K562 (cell line): Measurements from ENCODE around the gene UBXN2A. TPM values are rescaled to one million over a fixed set of nuclear protein-coding genes. Genes with fewer than 3 reads are reported as not detected.

Source experiments
- ATAC-seq: fragments of 200-7000 bp; cut with Tn5 transposase; 3 replicates; pipeline ENCODE4 v1.9.1; 2020; ENCODE audit warnings: moderate library complexity
- BruUV-seq: library from RNA; stranded (reverse); fragments of 400-500 nt; replicated peaks from 2 replicates; lab custom pipeline; 2021; lab: Mats Ljungman, UMichigan
- CTCF ChIA-PET: fragments of 300-600 bp; formaldehyde crosslinking; extraction: SDS; loops from one replicate; lab custom pipeline; 2021; ENCODE audit warnings: low intra/inter-chr PET ratio; lab: Yijun Ruan, JAX
- POLR2A ChIA-PET: fragments of 300-600, 350-650 bp; sonication (Branson Sonifier 250); formaldehyde crosslinking; extraction: SDS; loops from one replicate; lab custom pipeline; 2021; ENCODE audit warnings: antibody characterized with exemption, inconsistent platforms; lab: Yijun Ruan, JAX
- DNase-seq, 4 experiments: peaks; one replicate each; pipeline versions ENCODE4 v3.0.0 to v3.0.0-alpha.2; 2011 to 2018; ENCODE audit warnings: low spot score in 3 of 4, mixed read lengths in 3 of 4; ENCODE audit errors: extremely low read depth in 1 of 4
- FAIRE-seq: peaks from 2 replicates; lab custom pipeline; 2011; peaks lifted over from hg19 to GRCh38; lab: Jason Lieb, UNC
- H2AFZ ChIP-seq: 2 replicates; pipeline ENCODE4 v1.6.0; 2011; ENCODE audit warnings: low read depth, low read length, control low read depth, inconsistent platforms
- H3K27ac ChIP-seq: fragments of 200-600 bp; 3 replicates; pipeline ENCODE4 v1.8.0; 2011; ENCODE audit warnings: low read depth, mild to moderate bottlenecking, control low read depth, inconsistent platforms, low read length, moderate library complexity, mixed read lengths; ENCODE audit errors: extremely low read depth
- H3K27me3 ChIP-seq, 2 experiments: fragments of 300-600 bp in 1 of 2; 2 replicates in 1 of 2; 3 replicates in 1 of 2; pipeline versions ENCODE4 v1.6.0 to v1.8.0; 2011; ENCODE audit warnings: inconsistent platforms in 2 of 2, low read length in 2 of 2, mild to moderate bottlenecking in 1 of 2, mixed read lengths in 1 of 2, moderate library complexity in 1 of 2; ENCODE audit not compliant: control insufficient read depth in 2 of 2, insufficient read depth in 2 of 2
- H3K36me3 ChIP-seq: fragments of 300-600 bp; 3 replicates; pipeline ENCODE4 v1.8.0; 2011; ENCODE audit warnings: mild to moderate bottlenecking, low read length, inconsistent platforms; ENCODE audit not compliant: control insufficient read depth, insufficient read depth
- H3K4me1 ChIP-seq, 2 experiments: fragments of 200-600 bp in 1 of 2; replicated peaks in 1 of 2; 2 replicates in 1 of 2; 3 replicates in 1 of 2; pipeline versions ENCODE4 v1.5.1 to v1.8.0; 2011; ENCODE audit warnings: inconsistent platforms in 2 of 2, low read length in 2 of 2, mild to moderate bottlenecking in 1 of 2, mixed read lengths in 1 of 2, moderate library complexity in 1 of 2; ENCODE audit not compliant: control insufficient read depth in 2 of 2, insufficient read depth in 2 of 2
- H3K4me2 ChIP-seq: 2 replicates; pipeline ENCODE4 v1.6.1; 2011; ENCODE audit warnings: low read length, control low read depth, inconsistent platforms, mixed read lengths; ENCODE audit not compliant: insufficient read depth
- H3K4me3 ChIP-seq: fragments of 200-600 bp; sonication (generic), shearing (Covaris generic); 2 replicates; pipeline ENCODE4 v1.5.1; 2016; ENCODE audit warnings: control low read depth, inconsistent platforms
- H3K79me2 ChIP-seq: fragments of 200-600 bp; 3 replicates; pipeline ENCODE4 v1.8.0; 2011; ENCODE audit warnings: low read length, inconsistent platforms; ENCODE audit not compliant: control insufficient read depth, insufficient read depth
- H3K9ac ChIP-seq, 2 experiments: 2 replicates each; pipeline versions ENCODE4 v1.6.0 to v1.6.1; 2011; ENCODE audit warnings: low read depth in 2 of 2, low read length in 2 of 2, control low read depth in 1 of 2, inconsistent platforms in 1 of 2, mild to moderate bottlenecking in 1 of 2, mixed read lengths in 1 of 2; ENCODE audit not compliant: insufficient read depth in 1 of 2
- H3K9me1 ChIP-seq: one replicate; pipeline ENCODE4 v1.6.0; 2011; ENCODE audit warnings: inconsistent platforms, mild to moderate bottlenecking, low read length, moderate library complexity; ENCODE audit not compliant: control insufficient read depth, insufficient read depth
- H3K9me3 ChIP-seq: replicated peaks from 2 replicates; pipeline ENCODE4 v1.5.1; 2011; ENCODE audit warnings: low read depth, low read length, inconsistent platforms; ENCODE audit not compliant: control insufficient read depth, insufficient read depth
- H4K20me1 ChIP-seq: replicated peaks from 2 replicates; pipeline ENCODE4 v1.6.1; 2011; ENCODE audit warnings: low read length, inconsistent platforms, mixed read lengths; ENCODE audit not compliant: control insufficient read depth, insufficient read depth
- KLF16 ChIP-seq: IDR thresholded peaks from 2 replicates; pipeline ENCODE4 v1.6.1; 2016; ENCODE audit warnings: antibody characterized with exemption
- POLR2A ChIP-seq: fragments of 450-650 bp; conservative IDR thresholded peaks from 2 replicates; pipeline ENCODE4 v1.6.1; 2016
- POLR2AphosphoS5 ChIP-seq: IDR thresholded peaks from 2 replicates; pipeline ENCODE4 v1.6.1; 2011; ENCODE audit warnings: mild to moderate bottlenecking, low read depth, low read length, moderate library complexity; ENCODE audit not compliant: control insufficient read depth, insufficient read depth
- RAD51 ChIP-seq: fragments of 450-650 bp; IDR thresholded peaks from 2 replicates; pipeline ENCODE4 v1.7.1; 2016; ENCODE audit warnings: low read depth, mild to moderate bottlenecking, borderline replicate concordance
- TFE3 ChIP-seq: fragments of 450-650 bp; formaldehyde crosslinking; IDR thresholded peaks from 2 replicates; pipeline ENCODE4 v1.4.0; 2020; ENCODE audit warnings: mild to moderate bottlenecking, mixed read lengths
- ZBTB33 ChIP-seq: sonication (generic); formaldehyde crosslinking; IDR thresholded peaks from 2 replicates; pipeline ENCODE4 v1.8.1; 2023; ENCODE audit warnings: mild to moderate bottlenecking, missing genetic modification reagents
- ZBTB7A ChIP-seq: IDR thresholded peaks from 2 replicates; pipeline ENCODE4 v1.6.1; 2011; ENCODE audit warnings: low read depth, mild to moderate bottlenecking, low read length, moderate library complexity, borderline replicate concordance; ENCODE audit not compliant: control insufficient read depth
- WGBS: fragments of 100-300 bp; shearing (Covaris generic); methylation state at CpG from one replicate; pipeline ENCODE4 v1.1.6; 2016; ENCODE audit warnings: low coverage, mixed read lengths; ENCODE audit not compliant: insufficient coverage; ENCODE audit errors: missing lambda C conversion rate; 5-methylcytosine and 5-hydroxymethylcytosine counted together
- in situ Hi-C: fragments of 300-500 bp; cut with MboI; formaldehyde crosslinking; loops from 4 replicates; pipeline ENCODE4 v1.15.0; 2018; ENCODE audit warnings: inconsistent platforms, mixed read lengths
- intact Hi-C: fragments of 100-400 bp; cut with micrococcal nuclease; formaldehyde crosslinking; loops from 2 replicates; pipeline ENCODE4 v1.14.2; 2022
- polyA plus RNA-seq, 8 experiments: library from polyadenylated mRNA; depleted of rRNA in 4 of 8; stranded (reverse) in 5 of 8; unstranded in 3 of 8; fragments of >200 nt; fragmentation: Nextera tagmentation in 2 of 8; fragmentation: Illumina TruSeq in 1 of 8; extraction: Ambion mirVana in 2 of 8; extraction: Trizol in 1 of 8; gene quantifications; 2 replicates each; pipeline versions ENCODE4 v1.2.1 to v1.2.3, GENCODE V29; 2011 to 2014; ENCODE audit warnings: inconsistent platforms in 1 of 8, missing spikeins in 1 of 8
- total RNA-seq, 7 experiments: library from RNA; depleted of rRNA in 6 of 7; stranded (reverse); fragments of >200 nt in 6 of 7; fragmentation: Illumina TruSeq in 2 of 7; extraction: Trizol in 2 of 7; gene quantifications; 2 replicates each; pipeline versions ENCODE4 v1.2.1 to v1.2.3, GENCODE V29; 2011 to 2021; ENCODE audit warnings: low replicate concordance in 1 of 7
- TF ChIP-seq, protein P1 (sequence below): fragments of 450-650 bp; IDR thresholded peaks from 2 replicates; pipeline ENCODE4 v1.6.1; 2016
- TF ChIP-seq, protein P2 (sequence below): fragments of 150-350 bp; IDR thresholded peaks from 2 replicates; pipeline ENCODE4 v1.6.1; 2014; ENCODE audit warnings: low read depth, mild to moderate bottlenecking, low read length, borderline replicate concordance
- TF ChIP-seq, protein P3 (sequence below): sonication (generic); formaldehyde crosslinking; IDR thresholded peaks from 2 replicates; pipeline ENCODE4 v1.5.0; 2020; ENCODE audit warnings: missing genetic modification reagents

The UBXN2A gene
- total and polyA plus RNA-seq, 9 of the 15 experiments (the other 6 are each of a cell fraction or from before 2014, with no cell fraction given) = 3.4 to 25.6 (median 16.0) TPM

DNA sequence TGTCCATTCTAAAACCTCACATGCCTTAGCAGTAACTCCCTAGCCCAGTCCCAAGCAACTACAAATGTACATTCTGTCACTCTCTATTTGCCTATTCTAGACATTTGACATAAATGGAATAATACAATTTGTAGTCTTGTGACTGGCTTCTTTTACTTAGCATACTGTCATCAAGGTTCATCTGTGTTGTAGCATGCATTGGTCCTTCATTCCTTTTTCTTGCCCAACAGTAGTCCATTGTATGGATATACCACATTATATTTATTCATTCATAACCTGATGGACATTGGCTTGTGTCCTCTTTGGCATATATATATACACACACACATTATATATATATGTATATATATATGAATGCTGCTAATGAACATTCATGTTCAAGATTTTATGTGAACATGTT, 67.4 kb downstream of the UBXN2A start (continued):
- TF ChIP-seq POLR2AphosphoS5 = no peak

DNA sequence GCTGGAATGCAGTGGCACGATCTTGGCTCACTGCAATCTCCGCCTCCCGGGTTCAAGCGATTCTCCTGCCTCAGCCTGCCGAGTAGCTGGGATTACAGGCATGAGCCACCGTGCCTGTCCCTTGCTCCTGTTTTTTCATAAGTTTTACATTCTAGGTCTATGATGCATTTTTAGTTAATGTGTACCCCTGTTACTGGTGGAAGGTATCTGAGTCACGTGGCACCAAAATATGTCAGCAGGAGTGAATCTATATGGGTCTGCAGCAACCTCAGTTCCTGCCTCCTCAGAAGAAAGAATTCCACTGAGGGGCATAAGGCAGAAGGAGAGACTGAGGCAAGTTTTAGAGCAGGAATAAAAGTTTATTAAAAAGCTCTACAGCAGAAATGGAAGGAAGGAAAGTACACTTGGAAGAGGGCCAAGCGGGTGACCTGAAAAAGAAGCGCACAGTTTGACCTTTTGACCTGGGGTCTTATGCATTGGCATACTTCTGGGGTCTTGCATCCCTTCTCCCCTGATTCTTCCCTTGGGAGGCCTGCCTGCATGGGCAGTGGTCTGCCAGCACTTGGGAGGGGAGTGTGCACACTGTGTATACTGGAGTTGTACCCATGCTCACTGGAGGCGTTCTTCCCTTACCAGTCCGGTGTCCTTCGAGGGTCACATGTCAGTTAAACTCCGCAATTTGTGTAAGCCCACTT, 68.6 kb downstream of the UBXN2A start:
- Histone ChIP-seq H2AFZ (peak overlapping the region; percentile 85), H3K4me1 (peaks cover 34 to 43% of the 10 kb centered on the region in 2 experiments), H3K4me3 (no peak overlapping the region), H3K4me2 (peak overlapping the region; percentile 93), H3K79me2 (peaks cover 42% of the 10 kb centered on the region), H3K27ac (peak overlapping the region; percentile 99), H4K20me1 (no peaks in the 10 kb centered on the region), H3K27me3 (no peaks in the 10 kb centered on the region), H3K9ac (peak overlapping the region; percentile 95 to 97; a peak in 3 of 4 replicates), H3K36me3 (peaks cover 13% of the 10 kb centered on the region; the same call in 2 of the 3 replicates), H3K9me3 (no peaks in the 10 kb centered on the region), H3K9me1 (no peaks in the 10 kb centered on the region)
- no TSS peak for BruUV-seq
- 44% methylated on average over 13 of the region's 13 CpGs for WGBS
- in situ Hi-C loops = no loop called here
- DNase-seq = no peak
- intact Hi-C loops = no loop called here
- no peak for ATAC-seq
- POLR2A ChIA-PET = interaction anchor here (0.7 to 3.2 kb wide), 9 partner anchors 12 to 343 kb away, joined by 3 to 14 read pairs (median 3); partner anchors contain the start of gene ATAD2B
- FAIRE-seq = no peak
- CTCF ChIA-PET = no interaction called here
- TF ChIP-seq, protein P1, sequence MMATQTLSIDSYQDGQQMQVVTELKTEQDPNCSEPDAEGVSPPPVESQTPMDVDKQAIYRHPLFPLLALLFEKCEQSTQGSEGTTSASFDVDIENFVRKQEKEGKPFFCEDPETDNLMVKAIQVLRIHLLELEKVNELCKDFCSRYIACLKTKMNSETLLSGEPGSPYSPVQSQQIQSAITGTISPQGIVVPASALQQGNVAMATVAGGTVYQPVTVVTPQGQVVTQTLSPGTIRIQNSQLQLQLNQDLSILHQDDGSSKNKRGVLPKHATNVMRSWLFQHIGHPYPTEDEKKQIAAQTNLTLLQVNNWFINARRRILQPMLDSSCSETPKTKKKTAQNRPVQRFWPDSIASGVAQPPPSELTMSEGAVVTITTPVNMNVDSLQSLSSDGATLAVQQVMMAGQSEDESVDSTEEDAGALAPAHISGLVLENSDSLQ = no peak; the same call in 1 of the 2 replicates
- TF ChIP-seq ZBTB33 (CRISPR knock-in tag) = peak; percentile 92
- TF ChIP-seq, protein P2, sequence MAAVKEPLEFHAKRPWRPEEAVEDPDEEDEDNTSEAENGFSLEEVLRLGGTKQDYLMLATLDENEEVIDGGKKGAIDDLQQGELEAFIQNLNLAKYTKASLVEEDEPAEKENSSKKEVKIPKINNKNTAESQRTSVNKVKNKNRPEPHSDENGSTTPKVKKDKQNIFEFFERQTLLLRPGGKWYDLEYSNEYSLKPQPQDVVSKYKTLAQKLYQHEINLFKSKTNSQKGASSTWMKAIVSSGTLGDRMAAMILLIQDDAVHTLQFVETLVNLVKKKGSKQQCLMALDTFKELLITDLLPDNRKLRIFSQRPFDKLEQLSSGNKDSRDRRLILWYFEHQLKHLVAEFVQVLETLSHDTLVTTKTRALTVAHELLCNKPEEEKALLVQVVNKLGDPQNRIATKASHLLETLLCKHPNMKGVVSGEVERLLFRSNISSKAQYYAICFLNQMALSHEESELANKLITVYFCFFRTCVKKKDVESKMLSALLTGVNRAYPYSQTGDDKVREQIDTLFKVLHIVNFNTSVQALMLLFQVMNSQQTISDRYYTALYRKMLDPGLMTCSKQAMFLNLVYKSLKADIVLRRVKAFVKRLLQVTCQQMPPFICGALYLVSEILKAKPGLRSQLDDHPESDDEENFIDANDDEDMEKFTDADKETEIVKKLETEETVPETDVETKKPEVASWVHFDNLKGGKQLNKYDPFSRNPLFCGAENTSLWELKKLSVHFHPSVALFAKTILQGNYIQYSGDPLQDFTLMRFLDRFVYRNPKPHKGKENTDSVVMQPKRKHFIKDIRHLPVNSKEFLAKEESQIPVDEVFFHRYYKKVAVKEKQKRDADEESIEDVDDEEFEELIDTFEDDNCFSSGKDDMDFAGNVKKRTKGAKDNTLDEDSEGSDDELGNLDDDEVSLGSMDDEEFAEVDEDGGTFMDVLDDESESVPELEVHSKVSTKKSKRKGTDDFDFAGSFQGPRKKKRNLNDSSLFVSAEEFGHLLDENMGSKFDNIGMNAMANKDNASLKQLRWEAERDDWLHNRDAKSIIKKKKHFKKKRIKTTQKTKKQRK = no peak
- 0 out of 2 replicates have a peak, but pooled peaks have one; percentile 37 for TF ChIP-seq ZBTB7A
- TF ChIP-seq POLR2A = 0 out of 2 replicates have a peak, but pooled peaks have one; percentile 6
- 0 out of 2 replicates have a peak, but pooled peaks have one; percentile 14 for TF ChIP-seq RAD51
- TF ChIP-seq TFE3 = peak; percentile 22; the same call in 1 of the 2 replicates
- TF ChIP-seq, protein P3, sequence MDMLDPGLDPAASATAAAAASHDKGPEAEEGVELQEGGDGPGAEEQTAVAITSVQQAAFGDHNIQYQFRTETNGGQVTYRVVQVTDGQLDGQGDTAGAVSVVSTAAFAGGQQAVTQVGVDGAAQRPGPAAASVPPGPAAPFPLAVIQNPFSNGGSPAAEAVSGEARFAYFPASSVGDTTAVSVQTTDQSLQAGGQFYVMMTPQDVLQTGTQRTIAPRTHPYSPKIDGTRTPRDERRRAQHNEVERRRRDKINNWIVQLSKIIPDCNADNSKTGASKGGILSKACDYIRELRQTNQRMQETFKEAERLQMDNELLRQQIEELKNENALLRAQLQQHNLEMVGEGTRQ = peak; percentile 49
- TF ChIP-seq KLF16 = no peak
